Heart left ventricle (tissue), 16 donors: ENCODE results near the gene SNRNP48. TPM values are rescaled to one million over a fixed set of nuclear protein-coding genes. Genes with fewer than 3 reads are reported as not detected.

Source experiments
- ATAC-seq, 4 donors: fragments of 200-7000 bp; cut with Tn5 transposase; one replicate each; pipeline ENCODE4 v1.9.1; 2020 to 2022; ENCODE audit warnings: moderate library complexity in 4 of 4, mild to moderate bottlenecking in 3 of 4, moderate number of reproducible peaks in 1 of 4
- DNase-seq, 5 donors: peaks; one replicate each; pipeline ENCODE4 v3.0.0-alpha.2; 2020
- H3K27ac ChIP-seq, 12 donors: fragments of 200-600 bp; sonication (generic) in 4 of 12; one replicate each; pipeline versions ENCODE4 v1.5.0 to v1.8.0; 2016 to 2022; ENCODE audit warnings: mild to moderate bottlenecking in 2 of 12
- H3K27me3 ChIP-seq, 9 donors: fragments of 200-600 bp; sonication (generic) in 2 of 9; one replicate each; pipeline versions ENCODE4 v1.5.1 to v1.8.0; 2016 to 2022; ENCODE audit warnings: mild to moderate bottlenecking in 3 of 9
- H3K36me3 ChIP-seq, 9 donors: fragments of 200-600 bp; sonication (generic) in 2 of 9; one replicate each; pipeline versions ENCODE4 v1.5.0 to v1.8.0; 2018 to 2022; ENCODE audit warnings: mild to moderate bottlenecking in 2 of 9
- H3K4me1 ChIP-seq, 12 donors: fragments of 200-600 bp; sonication (generic) in 4 of 12; one replicate each; pipeline versions ENCODE4 v1.5.0 to v1.8.0; 2016 to 2022; ENCODE audit warnings: mild to moderate bottlenecking in 3 of 12
- H3K4me3 ChIP-seq, 12 donors: fragments of 200-600 bp; sonication (generic) in 4 of 12; one replicate each; pipeline versions ENCODE4 v1.5.0 to v1.8.0; 2017 to 2022; ENCODE audit warnings: mild to moderate bottlenecking in 9 of 12, moderate library complexity in 4 of 12
- H3K9me3 ChIP-seq, 12 donors: fragments of 200-600 bp; sonication (generic) in 4 of 12; one replicate each; pipeline versions ENCODE4 v1.5.0 to v1.8.0; 2016 to 2022; ENCODE audit warnings: mild to moderate bottlenecking in 1 of 12
- CTCF ChIP-seq, 12 donors: fragments of 200-600 bp; sonication (generic) in 4 of 12; IDR thresholded peaks; one replicate each; pipeline versions ENCODE4 v1.5.0 to v1.8.0; 2018 to 2022; ENCODE audit warnings: antibody characterized with exemption in 12 of 12, mild to moderate bottlenecking in 5 of 12
- POLR2A ChIP-seq, 2 donors: fragments of 450-650 bp; IDR thresholded peaks; one replicate each; pipeline ENCODE4 v1.6.1; 2017; ENCODE audit warnings: antibody characterized with exemption in 2 of 2, mild to moderate bottlenecking in 2 of 2, moderate library complexity in 2 of 2
- WGBS, 4 donors: extraction: QIAGEN DNeasy Blood & Tissue Kit in 2 of 4; methylation state at CpG; one replicate each; pipeline versions ENCODE4 v1.1.5 to v1.1.7; 2013 to 2018; 5-methylcytosine and 5-hydroxymethylcytosine counted together
- intact Hi-C, 10 donors: fragments of 100-400 bp; cut with DNase I; formaldehyde crosslinking; loops; one replicate each; pipeline versions ENCODE4 v1.11.1 to v1.14.2; 2022
- polyA plus RNA-seq, 2 donors: library from polyadenylated mRNA; stranded (reverse); fragments of 200-250 nt; gene quantifications; one replicate each; pipeline ENCODE4 v1.2.3, GENCODE V29; 2013
- total RNA-seq, 9 donors: library from RNA; depleted of rRNA in 2 of 9; stranded (reverse); fragments of >200 nt in 2 of 9; fragmentation: NEBNext Ultra II Directional in 3 of 9; extraction: Animal tissue kit (Norgen Biotek cat#: 25700) in 3 of 9; gene quantifications; one replicate each; pipeline versions ENCODE4 v1.1.0 to v1.2.4, GENCODE V29; 2016 to 2023
- donor health status: ischemic (EF 13 %, LVEDD 7.1; RV severe dilation, severe dysfunction).
- donor health status: healthy with polysubstance abuse.
- donor health status: DM: no; HTN: yes; CAD: no.
- donor health status: DM: no; HTN: no; CAD: no.
- donor health status: ischemic (EF 25% LVEDD 6.9; RV normal size, moderate dysfunction).
- donor health status: ischemic (EF 25% LVEDD 5.7; RV mildly dilated, moderate dysfunction).
- donor health status: healthy.
- donor health status: DM: yes; HTN: yes; CAD: no.
- donor health status: ischemic (EF 35%, LVEDD 5.7; RV mildly dilated, moderate dysfunction).
- donor health status: nonischemic (EF 11% LVEDD 7.7; RV severe dilation, severe dysfunction).
- donor health status: DM: yes; HTN: yes; CAD: no.
- donor health status: PGD.
- donor health status: ischemic (EF 29% LVEDD 5.4; RV normal size, mild dysfunction).
- donor health status: nonischemic (EF 23%, LVEDD 6.1; RV moderate dilation, normal function).

The SNRNP48 gene
- total and polyA plus RNA-seq, 11 donors: 8.2 to 25.8 (median 13.3) TPM

DNA sequence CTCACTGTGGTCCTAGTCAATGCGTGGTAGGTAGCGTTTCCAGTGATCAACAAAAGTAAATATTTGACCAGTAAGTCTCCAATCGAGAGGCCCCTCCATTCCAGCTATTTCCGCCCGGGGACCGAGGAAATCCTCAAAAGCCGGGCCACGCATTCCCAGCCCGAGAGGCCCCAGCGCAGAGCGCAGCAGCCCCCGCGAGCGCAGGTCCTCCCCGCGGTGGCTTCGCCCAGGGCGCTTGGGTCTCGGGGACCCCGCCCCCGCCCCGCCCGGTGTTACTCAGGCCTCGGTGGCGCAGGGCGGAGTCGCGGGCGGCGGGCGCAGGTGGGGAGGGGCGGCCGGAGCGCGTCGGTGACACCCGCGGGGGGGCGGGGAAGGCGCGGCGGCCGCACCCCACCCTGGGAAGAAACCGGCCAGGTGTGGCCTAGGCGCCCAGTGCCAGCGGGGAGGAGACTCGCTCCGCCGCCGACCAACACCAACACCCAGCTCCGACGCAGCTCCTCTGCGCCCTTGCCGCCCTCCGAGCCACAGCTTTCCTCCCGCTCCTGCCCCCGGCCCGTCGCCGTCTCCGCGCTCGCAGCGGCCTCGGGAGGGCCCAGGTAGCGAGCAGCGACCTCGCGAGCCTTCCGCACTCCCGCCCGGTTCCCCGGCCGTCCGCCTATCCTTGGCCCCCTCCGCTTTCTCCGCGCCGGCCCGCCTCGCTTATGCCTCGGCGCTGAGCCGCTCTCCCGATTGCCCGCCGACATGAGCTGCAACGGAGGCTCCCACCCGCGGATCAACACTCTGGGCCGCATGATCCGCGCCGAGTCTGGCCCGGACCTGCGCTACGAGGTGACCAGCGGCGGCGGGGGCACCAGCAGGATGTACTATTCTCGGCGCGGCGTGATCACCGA, 48.6 kb upstream of the SNRNP48 start, which contains the start of gene DSP:
TSS of gene DSP (plus strand) at position 497 of the 890 bp plus-strand sequence. CDS start at position 742, 245 bp downstream.
- peak; percentile 57 to 86 (median 79) for DNase-seq
- Histone ChIP-seq H3K4me1 (peaks cover 0 to 29% (median 5%) of the 10 kb centered on the region in 12 donors), H3K36me3 (no peaks in the 10 kb centered on the region), H3K27me3 (peaks cover 0 to 94% (median 35%) of the 10 kb centered on the region in 9 donors), H3K4me3 (peak within 1 kb of the TSS; percentile 59 to 83 (median 70)), H3K9me3 (no peaks in the 10 kb centered on the region), H3K27ac (peak within 1 kb of the TSS; percentile 81 to 97 (median 92))
- peak; percentile 55 to 83 (median 75) for ATAC-seq
- intact Hi-C loops: loop anchor here in 7 of 10 donors (2.0 to 5.0 kb wide), 5 partner anchors 51 to 117 kb away; partner anchors contain the start of gene SNRNP48 (in 1 of the 7)
- 1 to 3% (median 1%) methylated on average over 42 to 105 of the region's 105 CpGs for WGBS, 4 donors
- TF ChIP-seq POLR2A (IDR thresholded peaks at IDR 0.05) (peak in 1 of 2 donors; percentile 76), CTCF (IDR thresholded peaks at IDR 0.05) (no peak)

- DNase-seq: peak in 4 of 5 donors; percentile 21 to 37 (median 32)
- Histone ChIP-seq H3K4me1 (peaks cover 0 to 28% (median 5%) of the 10 kb centered on the region in 12 donors), H3K27ac (peak overlapping the region; percentile 81 to 97 (median 92)), H3K27me3 (peaks cover 0 to 95% (median 35%) of the 10 kb centered on the region in 9 donors), H3K4me3 (peak overlapping the region; percentile 59 to 83 (median 70)), H3K36me3 (no peaks in the 10 kb centered on the region), H3K9me3 (no peaks in the 10 kb centered on the region)
- 0 to 1% (median 1%) methylated on average over 16 to 80 of the region's 80 CpGs for WGBS, 4 donors
- no peak for TF ChIP-seq POLR2A (IDR thresholded peaks at IDR 0.05)
- TF ChIP-seq CTCF (IDR thresholded peaks at IDR 0.05): no peak
- peak in 3 of 4 donors; percentile 2 to 20 (median 10) for ATAC-seq
- intact Hi-C loops: loop anchor here in 7 of 10 donors (2.0 to 5.0 kb wide), 4 partner anchors 50 to 117 kb away; partner anchors contain the start of gene SNRNP48 (in 1 of the 7)
Measured at GRCh38 chr6:7542065-7542873, 47.7 kb upstream of the SNRNP48 start.

DNA sequence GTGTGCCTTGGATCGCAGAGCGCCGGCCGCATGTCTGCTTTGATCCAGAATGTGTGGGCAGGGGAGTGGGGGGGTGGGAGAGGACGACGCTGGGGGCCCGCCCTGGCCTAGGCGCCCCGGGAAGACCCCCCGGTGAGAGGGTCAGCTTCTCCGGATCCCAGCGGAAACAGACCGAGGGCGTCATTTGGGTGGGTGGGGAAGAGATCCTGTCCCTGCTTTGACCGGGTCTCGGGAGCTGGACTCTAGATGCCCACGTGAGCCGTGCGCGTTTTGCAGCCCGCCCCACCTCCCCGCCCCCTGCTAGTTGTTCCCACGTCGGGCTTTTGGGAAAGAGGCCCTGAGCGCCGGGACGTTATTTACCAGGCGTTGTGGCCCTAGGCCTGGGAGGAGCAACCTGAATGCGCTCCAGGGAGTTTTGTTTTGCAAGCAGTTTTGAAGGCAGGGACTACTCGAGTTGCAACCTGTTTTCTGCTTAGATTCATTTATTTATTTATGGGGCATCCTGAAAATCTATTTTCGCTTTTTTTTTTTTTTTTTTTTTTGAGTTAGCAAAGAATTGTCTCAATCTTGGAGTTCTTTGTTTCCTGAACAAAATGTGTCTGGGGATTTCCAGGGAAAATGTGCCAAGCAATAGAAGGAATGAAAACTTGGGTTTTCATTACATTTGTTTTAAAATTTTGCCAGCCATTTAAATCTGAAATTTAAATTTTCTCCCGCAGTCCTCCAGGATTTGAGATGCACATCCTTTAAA, 46.9 kb upstream of the SNRNP48 start:
- Histone ChIP-seq H3K4me1 (peaks cover 0 to 26% (median 5%) of the 10 kb centered on the region in 12 donors), H3K36me3 (no peaks in the 10 kb centered on the region), H3K9me3 (no peaks in the 10 kb centered on the region), H3K4me3 (peak overlapping the region; percentile 59 to 83 (median 70)), H3K27ac (peak overlapping the region; percentile 81 to 97 (median 92)), H3K27me3 (peaks cover 0 to 93% (median 35%) of the 10 kb centered on the region in 9 donors)
- intact Hi-C loops: loop anchor here in 7 of 10 donors (2.0 to 5.0 kb wide), 4 partner anchors 49 to 118 kb away; partner anchors contain the start of gene SNRNP48 (in 1 of the 7)
- WGBS, 4 donors: 3 to 5% (median 4%) methylated on average over 16 to 32 of the region's 32 CpGs
- TF ChIP-seq POLR2A (IDR thresholded peaks at IDR 0.05) (peak in 1 of 2 donors; percentile 40), CTCF (IDR thresholded peaks at IDR 0.05) (no peak)
- ATAC-seq (peak; percentile 72 to 86 (median 76)), DNase-seq (peak; percentile 68 to 83 (median 75))
